Epithelial cell of esophagus (primary cell): ENCODE results near the gene RPE.
A peak's percentile ranks its signal among the peaks of the same experiment; 100 is the strongest.

Experiments
- DNase-seq: peaks from one replicate; pipeline ENCODE4 v3.0.0; 2010; ENCODE audit warnings: low read depth
- H3K4me3 ChIP-seq: 2 replicates; pipeline ENCODE4 v1.5.1; 2011; ENCODE audit warnings: mild to moderate bottlenecking, low read length, control low read depth
- CTCF ChIP-seq: IDR thresholded peaks from 2 replicates; pipeline ENCODE4 v1.5.1; 2011; ENCODE audit warnings: low read depth, mild to moderate bottlenecking, low read length, control low read depth, inconsistent platforms; ENCODE audit not compliant: insufficient read depth; ENCODE audit errors: missing control alignments

The RPE gene

GRCh38 chr2:210022824-210023223 is 20.4 kb downstream of the RPE start:
- TF ChIP-seq CTCF = no peak
- no peak overlapping the region for H3K4me3 ChIP-seq
- DNase-seq = no peak

GRCh38 chr2:210027608-210028007 is 25.2 kb downstream of the RPE start:
- DNase-seq = no peak
- TF ChIP-seq CTCF = no peak
- H3K4me3 ChIP-seq = no peak overlapping the region

- no peak for DNase-seq
- TF ChIP-seq CTCF = no peak
- H3K4me3 ChIP-seq = no peak overlapping the region
Observed at GRCh38 chr2:210028178-210028577, 25.7 kb downstream of the RPE start.

GRCh38 chr2:210034087-210034683 is 31.7 kb downstream of the RPE start:
- no peak for DNase-seq
- no peak overlapping the region for H3K4me3 ChIP-seq
- no peak for TF ChIP-seq CTCF

- peak; percentile 25 for DNase-seq
- H3K4me3 ChIP-seq = no peak overlapping the region
- no peak for TF ChIP-seq CTCF
Observed at GRCh38 chr2:210035679-210036078, 33.2 kb downstream of the RPE start.

GRCh38 chr2:210038078-210038477 is 35.6 kb downstream of the RPE start:
- no peak for TF ChIP-seq CTCF
- no peak for DNase-seq
- no peak overlapping the region for H3K4me3 ChIP-seq

- DNase-seq = no peak
- no peak for TF ChIP-seq CTCF
- H3K4me3 ChIP-seq = no peak overlapping the region
Observed at GRCh38 chr2:210046851-210047500, 44.5 kb downstream of the RPE start.
